GM12878 (cell line): ENCODE results near the gene CD151.

ENCODE experiments used
- EZH2 ChIP-seq: IDR thresholded peaks from 2 replicates; pipeline ENCODE4 v1.6.1; 2012; ENCODE audit warnings: low read depth, mild to moderate bottlenecking, control low read depth, inconsistent platforms, low read length, borderline replicate concordance; ENCODE audit not compliant: control insufficient read depth
- FOS ChIP-seq: IDR thresholded peaks from 3 replicates; pipeline ENCODE4 v1.6.1; 2011; ENCODE audit warnings: borderline replicate concordance; ENCODE audit not compliant: insufficient read length; ENCODE audit errors: extremely low read depth
- MYB ChIP-seq: fragments of 150-350 bp; IDR thresholded peaks from 2 replicates; pipeline ENCODE4 v1.6.1; 2014; ENCODE audit warnings: mild to moderate bottlenecking, low read depth, low read length, borderline replicate concordance
- NBN ChIP-seq: fragments of 450-650 bp; IDR thresholded peaks from 2 replicates; pipeline ENCODE4 v1.6.1; 2016
- NFYB ChIP-seq: IDR thresholded peaks from 2 replicates; pipeline ENCODE4 v1.6.1; 2011; ENCODE audit warnings: low read depth, mild to moderate bottlenecking, low read length, improper control_type of control experiment, moderate library complexity; ENCODE audit not compliant: insufficient read depth
- PAX5 ChIP-seq: IDR thresholded peaks from 2 replicates; pipeline ENCODE4 v1.6.1; 2011; ENCODE audit warnings: low read depth, low read length, borderline replicate concordance
- POLR2A ChIP-seq: IDR thresholded peaks from 2 replicates; pipeline ENCODE4 v1.6.1; 2011; ENCODE audit warnings: low read depth, mild to moderate bottlenecking, low read length
- POLR2AphosphoS5 ChIP-seq: IDR thresholded peaks from 2 replicates; pipeline ENCODE4 v1.6.1; 2011; ENCODE audit warnings: mild to moderate bottlenecking, low read length, inconsistent platforms
- SREBF2 ChIP-seq: IDR thresholded peaks from 2 replicates; pipeline ENCODE4 v1.6.1; 2012; ENCODE audit warnings: mild to moderate bottlenecking, low read length
- TCF12 ChIP-seq: IDR thresholded peaks from 2 replicates; pipeline ENCODE4 v1.6.1; 2011; ENCODE audit warnings: low read depth, mild to moderate bottlenecking, low read length
- TF ChIP-seq, protein P1 (sequence below): IDR thresholded peaks from 2 replicates; pipeline ENCODE4 v1.6.1; 2011; ENCODE audit warnings: mild to moderate bottlenecking, low read depth, low read length, moderate library complexity; ENCODE audit not compliant: insufficient replicate concordance
- TF ChIP-seq, protein P2 (sequence below): IDR thresholded peaks from 2 replicates; pipeline ENCODE4 v1.6.1; 2011; ENCODE audit warnings: low read depth, low read length, improper control_type of control experiment, borderline replicate concordance
- TF ChIP-seq, protein P3 (sequence below): fragments of 450-650 bp; IDR thresholded peaks from 2 replicates; pipeline ENCODE4 v1.6.1; 2018; ENCODE audit warnings: mild to moderate bottlenecking, low read depth, moderate library complexity; ENCODE audit not compliant: partially characterized antibody
- TF ChIP-seq, protein P4 (sequence below), 3 experiments: IDR thresholded peaks in 2 of 3; conservative IDR thresholded peaks in 1 of 3; 2 replicates each; pipeline ENCODE4 v1.5.1; 2011; ENCODE audit warnings: low read depth in 3 of 3, low read length in 3 of 3, mild to moderate bottlenecking in 3 of 3, control low read depth in 2 of 3, moderate library complexity in 2 of 3, inconsistent platforms in 1 of 3, mixed read lengths in 1 of 3; ENCODE audit not compliant: control insufficient read depth in 2 of 3, insufficient read depth in 1 of 3; ENCODE audit errors: extremely low read depth in 1 of 3

DNA sequence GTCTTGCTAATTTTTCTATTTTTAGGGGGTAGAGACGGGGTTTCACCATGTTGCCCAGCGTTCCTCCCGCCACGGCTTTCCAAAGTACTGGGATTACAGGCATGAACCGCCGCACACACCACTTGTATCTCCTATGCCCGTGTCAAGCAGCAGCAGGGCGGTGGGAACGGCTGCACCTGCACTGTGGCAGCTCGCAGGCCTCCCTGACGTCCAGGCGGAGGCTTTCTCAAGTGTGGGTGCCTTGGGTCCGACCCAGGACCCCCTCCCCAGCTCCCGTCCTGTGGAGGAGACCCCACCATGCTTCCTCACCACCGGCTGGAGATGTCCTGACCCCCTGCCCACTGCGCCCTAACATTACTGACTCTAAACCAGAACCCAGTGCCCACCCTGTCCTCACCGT is 35.6 kb downstream of the CD151 start:
- no peak for TF ChIP-seq NFYB
- TF ChIP-seq, protein P1, sequence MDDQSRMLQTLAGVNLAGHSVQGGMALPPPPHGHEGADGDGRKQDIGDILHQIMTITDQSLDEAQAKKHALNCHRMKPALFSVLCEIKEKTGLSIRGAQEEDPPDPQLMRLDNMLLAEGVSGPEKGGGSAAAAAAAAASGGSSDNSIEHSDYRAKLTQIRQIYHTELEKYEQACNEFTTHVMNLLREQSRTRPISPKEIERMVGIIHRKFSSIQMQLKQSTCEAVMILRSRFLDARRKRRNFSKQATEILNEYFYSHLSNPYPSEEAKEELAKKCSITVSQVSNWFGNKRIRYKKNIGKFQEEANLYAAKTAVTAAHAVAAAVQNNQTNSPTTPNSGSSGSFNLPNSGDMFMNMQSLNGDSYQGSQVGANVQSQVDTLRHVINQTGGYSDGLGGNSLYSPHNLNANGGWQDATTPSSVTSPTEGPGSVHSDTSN: no peak
- TF ChIP-seq POLR2AphosphoS5: no peak
- TF ChIP-seq FOS: no peak
- no peak for TF ChIP-seq POLR2A
- TF ChIP-seq, protein P2, sequence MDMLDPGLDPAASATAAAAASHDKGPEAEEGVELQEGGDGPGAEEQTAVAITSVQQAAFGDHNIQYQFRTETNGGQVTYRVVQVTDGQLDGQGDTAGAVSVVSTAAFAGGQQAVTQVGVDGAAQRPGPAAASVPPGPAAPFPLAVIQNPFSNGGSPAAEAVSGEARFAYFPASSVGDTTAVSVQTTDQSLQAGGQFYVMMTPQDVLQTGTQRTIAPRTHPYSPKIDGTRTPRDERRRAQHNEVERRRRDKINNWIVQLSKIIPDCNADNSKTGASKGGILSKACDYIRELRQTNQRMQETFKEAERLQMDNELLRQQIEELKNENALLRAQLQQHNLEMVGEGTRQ: no peak
- TF ChIP-seq TCF12: no peak
- TF ChIP-seq EZH2: no peak
- TF ChIP-seq, protein P3, sequence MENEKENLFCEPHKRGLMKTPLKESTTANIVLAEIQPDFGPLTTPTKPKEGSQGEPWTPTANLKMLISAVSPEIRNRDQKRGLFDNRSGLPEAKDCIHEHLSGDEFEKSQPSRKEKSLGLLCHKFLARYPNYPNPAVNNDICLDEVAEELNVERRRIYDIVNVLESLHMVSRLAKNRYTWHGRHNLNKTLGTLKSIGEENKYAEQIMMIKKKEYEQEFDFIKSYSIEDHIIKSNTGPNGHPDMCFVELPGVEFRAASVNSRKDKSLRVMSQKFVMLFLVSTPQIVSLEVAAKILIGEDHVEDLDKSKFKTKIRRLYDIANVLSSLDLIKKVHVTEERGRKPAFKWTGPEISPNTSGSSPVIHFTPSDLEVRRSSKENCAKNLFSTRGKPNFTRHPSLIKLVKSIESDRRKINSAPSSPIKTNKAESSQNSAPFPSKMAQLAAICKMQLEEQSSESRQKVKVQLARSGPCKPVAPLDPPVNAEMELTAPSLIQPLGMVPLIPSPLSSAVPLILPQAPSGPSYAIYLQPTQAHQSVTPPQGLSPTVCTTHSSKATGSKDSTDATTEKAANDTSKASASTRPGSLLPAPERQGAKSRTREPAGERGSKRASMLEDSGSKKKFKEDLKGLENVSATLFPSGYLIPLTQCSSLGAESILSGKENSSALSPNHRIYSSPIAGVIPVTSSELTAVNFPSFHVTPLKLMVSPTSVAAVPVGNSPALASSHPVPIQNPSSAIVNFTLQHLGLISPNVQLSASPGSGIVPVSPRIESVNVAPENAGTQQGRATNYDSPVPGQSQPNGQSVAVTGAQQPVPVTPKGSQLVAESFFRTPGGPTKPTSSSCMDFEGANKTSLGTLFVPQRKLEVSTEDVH: no peak
- TF ChIP-seq, protein P4, sequence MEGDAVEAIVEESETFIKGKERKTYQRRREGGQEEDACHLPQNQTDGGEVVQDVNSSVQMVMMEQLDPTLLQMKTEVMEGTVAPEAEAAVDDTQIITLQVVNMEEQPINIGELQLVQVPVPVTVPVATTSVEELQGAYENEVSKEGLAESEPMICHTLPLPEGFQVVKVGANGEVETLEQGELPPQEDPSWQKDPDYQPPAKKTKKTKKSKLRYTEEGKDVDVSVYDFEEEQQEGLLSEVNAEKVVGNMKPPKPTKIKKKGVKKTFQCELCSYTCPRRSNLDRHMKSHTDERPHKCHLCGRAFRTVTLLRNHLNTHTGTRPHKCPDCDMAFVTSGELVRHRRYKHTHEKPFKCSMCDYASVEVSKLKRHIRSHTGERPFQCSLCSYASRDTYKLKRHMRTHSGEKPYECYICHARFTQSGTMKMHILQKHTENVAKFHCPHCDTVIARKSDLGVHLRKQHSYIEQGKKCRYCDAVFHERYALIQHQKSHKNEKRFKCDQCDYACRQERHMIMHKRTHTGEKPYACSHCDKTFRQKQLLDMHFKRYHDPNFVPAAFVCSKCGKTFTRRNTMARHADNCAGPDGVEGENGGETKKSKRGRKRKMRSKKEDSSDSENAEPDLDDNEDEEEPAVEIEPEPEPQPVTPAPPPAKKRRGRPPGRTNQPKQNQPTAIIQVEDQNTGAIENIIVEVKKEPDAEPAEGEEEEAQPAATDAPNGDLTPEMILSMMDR (IDR thresholded peaks at IDR 0.05 in 2 of 3, conservative IDR thresholded peaks at IDR 0.05 in 1 of 3; ENCODE audit: control insufficient read depth in 2 of 3, extremely low read depth in 1 of 3, insufficient read depth in 1 of 3, low read depth in 3 of 3, low read length in 3 of 3): no peak
- TF ChIP-seq SREBF2: no peak
- no peak for TF ChIP-seq MYB
- TF ChIP-seq PAX5: no peak
- no peak for TF ChIP-seq NBN
